ENCODE measurements around the gene PEAK1. TPM values are rescaled to one million over a fixed set of nuclear protein-coding genes. Genes with fewer than 3 reads are reported as not detected.

Gene PEAK1
- polyA plus RNA-seq, 1 donor (not counting 4 experiments of a cell fraction or from before 2014, with no cell fraction given), result 5.9 TPM

- H3K4me2 ChIP-seq (ENCODE audit: control insufficient read depth, extremely low read depth, insufficient read depth, low read depth, low read length), result no peak overlapping the region
- H3K9me1 ChIP-seq (ENCODE audit: control insufficient read depth, extremely low read depth, insufficient read depth, low read length), result no peaks in the 10 kb centered on the region
- no peak overlapping the region for H2AFZ ChIP-seq (ENCODE audit: control insufficient read depth, low read length)
- no peaks in the 10 kb centered on the region for H3K36me3 ChIP-seq (ENCODE audit: control insufficient read depth in 2 of 2, extremely low read depth in 1 of 2, insufficient read depth in 2 of 2, low read length in 2 of 2)
- dilution Hi-C loops (cut with MboI; ENCODE audit: extremely low pct_ligation_motif_present, low sequenced_read_pairs), result no loop called here
- no peaks in the 10 kb centered on the region for H3K9me3 ChIP-seq (ENCODE audit: control insufficient read depth, low read depth, low read length)
- H3K4me3 ChIP-seq (ENCODE audit: control insufficient read depth in 2 of 3, extremely low read depth in 1 of 3, insufficient read depth in 2 of 3, low read depth in 1 of 3, low read length in 3 of 3), result no peak overlapping the region
- no peaks in the 10 kb centered on the region for H4K20me1 ChIP-seq (ENCODE audit: control insufficient read depth, extremely low read depth, insufficient read depth, low read length)
- H3K27me3 ChIP-seq (ENCODE audit: control insufficient read depth, extremely low read depth, insufficient read depth, low read length), result no peaks in the 10 kb centered on the region
- FAIRE-seq, result no peak
- no peaks in the 10 kb centered on the region for H3K79me2 ChIP-seq (ENCODE audit: control insufficient read depth, insufficient read depth, low read length)
- H3K9ac ChIP-seq (ENCODE audit: control insufficient read depth, extremely low read depth, insufficient read depth, low read length), result no peak overlapping the region
- TF ChIP-seq EZH2 (IDR thresholded peaks at IDR 0.05; ENCODE audit: low read length) (no peak), CTCF (optimal IDR thresholded peaks at IDR 0.05 in 1 of 3, IDR thresholded peaks at IDR 0.05 in 1 of 3, conservative IDR thresholded peaks at IDR 0.05 in 1 of 3; ENCODE audit: extremely low read depth in 1 of 3, insufficient read depth in 2 of 3, low read length in 3 of 3) (no peak)
- H3K27ac ChIP-seq (ENCODE audit: control insufficient read depth, insufficient read depth, low read length), result no peak overlapping the region
- no peak for DNase-seq (ENCODE audit: low read depth, low spot score)
- no peaks in the 10 kb centered on the region for H3K4me1 ChIP-seq (ENCODE audit: control insufficient read depth, extremely low read depth, insufficient read depth, low read length)
These were observed 71.4 kb downstream of the PEAK1 start for GRCh38 chr15:77348511-77348910.

GRCh38 chr15:77347197-77347596, 72.7 kb downstream of the PEAK1 start:
- no peak overlapping the region for H3K27ac ChIP-seq (ENCODE audit: control insufficient read depth, insufficient read depth, low read length)
- no peaks in the 10 kb centered on the region for H3K79me2 ChIP-seq (ENCODE audit: control insufficient read depth, insufficient read depth, low read length)
- no peaks in the 10 kb centered on the region for H4K20me1 ChIP-seq (ENCODE audit: control insufficient read depth, extremely low read depth, insufficient read depth, low read length)
- FAIRE-seq (no peak), DNase-seq (ENCODE audit: low read depth, low spot score) (no peak)
- no peaks in the 10 kb centered on the region for H3K36me3 ChIP-seq (ENCODE audit: control insufficient read depth in 2 of 2, extremely low read depth in 1 of 2, insufficient read depth in 2 of 2, low read length in 2 of 2)
- TF ChIP-seq CTCF (optimal IDR thresholded peaks at IDR 0.05 in 1 of 3, IDR thresholded peaks at IDR 0.05 in 1 of 3, conservative IDR thresholded peaks at IDR 0.05 in 1 of 3; ENCODE audit: extremely low read depth in 1 of 3, insufficient read depth in 2 of 3, low read length in 3 of 3) (no peak), EZH2 (IDR thresholded peaks at IDR 0.05; ENCODE audit: low read length) (no peak)
- H3K4me1 ChIP-seq (ENCODE audit: control insufficient read depth, extremely low read depth, insufficient read depth, low read length), result no peaks in the 10 kb centered on the region
- H3K4me3 ChIP-seq (ENCODE audit: control insufficient read depth in 2 of 3, extremely low read depth in 1 of 3, insufficient read depth in 2 of 3, low read depth in 1 of 3, low read length in 3 of 3), result no peak overlapping the region
- peak overlapping the region; percentile 12 for H3K4me2 ChIP-seq (ENCODE audit: control insufficient read depth, extremely low read depth, insufficient read depth, low read depth, low read length)
- no peak overlapping the region for H3K9ac ChIP-seq (ENCODE audit: control insufficient read depth, extremely low read depth, insufficient read depth, low read length)
- no peaks in the 10 kb centered on the region for H3K9me1 ChIP-seq (ENCODE audit: control insufficient read depth, extremely low read depth, insufficient read depth, low read length)
- no peaks in the 10 kb centered on the region for H3K27me3 ChIP-seq (ENCODE audit: control insufficient read depth, extremely low read depth, insufficient read depth, low read length)
- no peak overlapping the region for H2AFZ ChIP-seq (ENCODE audit: control insufficient read depth, low read length)
- H3K9me3 ChIP-seq (ENCODE audit: control insufficient read depth, low read depth, low read length), result no peaks in the 10 kb centered on the region
- dilution Hi-C loops (cut with MboI; ENCODE audit: extremely low pct_ligation_motif_present, low sequenced_read_pairs), result no loop called here

Data from keratinocyte (primary cell).